Measurements from ENCODE around the gene ARSJ. TPM values are rescaled to one million over a fixed set of nuclear protein-coding genes. Genes with fewer than 3 reads are reported as not detected.

The ARSJ gene
- total and polyA plus RNA-seq, 8 donors, result 5.3 to 23.6 (median 7.5) TPM

- no peak for DNase-seq
- H3K4me3 ChIP-seq, result peak overlapping the region; percentile 48 to 54
- no peak for TF ChIP-seq CTCF (IDR thresholded peaks at IDR 0.05)
- H3K4me1 ChIP-seq, result peaks cover 4 to 15% of the 10 kb centered on the region in 2 donors
- peaks cover 0 to 29% of the 10 kb centered on the region in 2 donors for H3K27me3 ChIP-seq
- intact Hi-C loops (cut with DNase I), result no loop called here
- ATAC-seq, result no peak
- peak overlapping the region in 1 of 2 donors; percentile 94 for H3K27ac ChIP-seq
- H3K9me3 ChIP-seq, result no peaks in the 10 kb centered on the region
- H3K36me3 ChIP-seq, result no peaks in the 10 kb centered on the region
Observed at GRCh38 chr4:113978105-113978504, 1.3 kb downstream of the ARSJ start.

GRCh38 chr4:113977526-113977855, 2.0 kb downstream of the ARSJ start:
- no peak for ATAC-seq

DNA sequence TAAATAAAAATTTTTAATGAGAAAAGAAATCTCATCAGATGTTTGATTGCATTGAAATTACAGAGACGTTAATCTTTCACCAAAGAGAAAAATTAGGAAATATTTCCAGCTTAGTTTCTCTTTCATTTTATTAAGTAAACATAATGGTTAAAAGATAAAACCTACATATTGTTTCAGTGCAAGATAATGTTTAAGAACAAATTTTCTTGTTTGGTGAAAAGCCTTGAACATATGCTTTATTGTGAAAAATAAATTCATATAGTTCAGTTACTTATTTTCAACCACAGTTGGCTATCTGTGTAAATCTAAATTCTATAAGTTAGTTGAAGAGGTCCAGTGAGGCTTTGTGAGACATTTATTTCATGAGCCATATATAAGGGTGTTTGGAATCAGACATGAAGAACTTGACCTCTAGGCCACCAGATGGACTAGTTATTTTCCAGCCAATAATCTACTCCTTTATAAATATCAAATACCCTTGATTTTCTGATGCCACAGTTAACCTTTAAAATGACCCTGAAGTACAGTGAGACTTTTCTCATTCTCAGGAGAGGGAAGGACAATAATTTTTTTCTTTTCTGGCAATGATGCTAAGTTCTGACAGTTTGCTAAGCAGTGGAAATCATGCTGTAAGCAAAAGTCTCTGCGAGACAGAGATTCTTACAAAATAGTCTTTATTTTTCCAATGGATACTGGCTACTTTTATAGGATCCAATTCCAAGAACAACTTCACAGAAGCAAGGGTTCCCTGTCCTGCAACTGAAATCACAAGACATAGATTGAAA, 2.5 kb downstream of the ARSJ start:
- no peak for TF ChIP-seq CTCF (IDR thresholded peaks at IDR 0.05)
- Histone ChIP-seq H3K27me3 (peaks cover 0 to 29% of the 10 kb centered on the region in 2 donors), H3K4me3 (peak overlapping the region; percentile 48 to 54), H3K27ac (peak overlapping the region; percentile 39 to 94), H3K4me1 (peaks cover 7 to 15% of the 10 kb centered on the region in 2 donors), H3K36me3 (no peaks in the 10 kb centered on the region), H3K9me3 (no peaks in the 10 kb centered on the region)
- ATAC-seq (no peak), DNase-seq (no peak)
- intact Hi-C loops (cut with DNase I), result no loop called here

More at GRCh38 chr4:113977526-113977855, 2.0 kb downstream of the ARSJ start:
- Histone ChIP-seq H3K27me3 (peaks cover 0 to 29% of the 10 kb centered on the region in 2 donors), H3K4me1 (peaks cover 4 to 15% of the 10 kb centered on the region in 2 donors), H3K36me3 (no peaks in the 10 kb centered on the region), H3K27ac (peak overlapping the region; percentile 39 to 94), H3K9me3 (no peaks in the 10 kb centered on the region), H3K4me3 (peak overlapping the region; percentile 48 to 54)
- intact Hi-C loops (cut with DNase I), result no loop called here
- DNase-seq, result no peak
- TF ChIP-seq CTCF (IDR thresholded peaks at IDR 0.05), result no peak

DNA sequence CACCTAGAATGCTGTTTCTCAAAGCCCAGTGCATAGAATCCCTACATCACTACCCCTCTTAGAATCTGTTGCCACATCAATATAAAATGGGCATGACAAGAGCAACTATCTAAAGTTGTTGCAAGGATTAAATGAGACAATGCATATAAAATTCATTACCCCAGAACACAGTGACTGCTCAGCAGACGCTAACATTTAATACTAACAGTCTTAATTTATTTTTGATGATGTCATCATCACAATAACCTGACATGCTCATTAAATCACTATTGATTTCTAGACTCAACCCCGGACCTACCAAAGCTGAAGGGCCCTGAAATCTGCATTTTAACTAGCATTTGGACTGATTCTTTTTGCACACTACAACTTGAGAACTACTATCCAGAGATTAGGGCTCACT, 3.9 kb downstream of the ARSJ start:
- intact Hi-C loops (cut with DNase I), result no loop called here
- Histone ChIP-seq H3K36me3 (no peaks in the 10 kb centered on the region), H3K27ac (peak overlapping the region in 1 of 2 donors; percentile 20), H3K4me1 (peaks cover 7 to 12% of the 10 kb centered on the region in 2 donors), H3K4me3 (peak overlapping the region; percentile 48 to 54), H3K27me3 (peaks cover 0 to 25% of the 10 kb centered on the region in 2 donors), H3K9me3 (no peaks in the 10 kb centered on the region)
- TF ChIP-seq CTCF (IDR thresholded peaks at IDR 0.05), result no peak
- ATAC-seq, result no peak
- DNase-seq, result no peak

DNA sequence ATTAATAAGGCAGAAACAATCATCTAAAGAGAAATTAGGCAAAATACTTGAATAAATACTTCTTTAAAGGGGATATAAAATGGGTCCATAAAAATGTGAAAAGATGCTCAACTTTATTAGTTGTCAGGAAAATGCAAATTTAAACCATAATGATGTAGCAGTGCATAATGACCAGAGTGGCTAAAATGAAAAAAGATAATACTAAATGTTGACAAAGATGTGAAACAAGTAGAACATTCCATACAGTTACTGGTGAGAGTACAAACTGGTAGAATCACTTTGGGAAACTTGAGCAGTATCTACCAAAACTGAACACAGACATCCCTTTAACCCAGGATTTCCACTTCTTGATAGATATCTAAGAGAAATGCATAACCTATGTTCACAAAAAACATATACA, 5.0 kb downstream of the ARSJ start:
- no peaks in the 10 kb centered on the region for H3K9me3 ChIP-seq
- DNase-seq, result no peak

More for the DNA sequence above, 5.0 kb downstream of the ARSJ start:
- peaks cover 3 to 11% of the 10 kb centered on the region in 2 donors for H3K4me1 ChIP-seq
- no peak overlapping the region for H3K27ac ChIP-seq
- TF ChIP-seq CTCF (IDR thresholded peaks at IDR 0.05), result no peak
- no peak for ATAC-seq
- H3K36me3 ChIP-seq, result no peaks in the 10 kb centered on the region
- H3K27me3 ChIP-seq, result peaks cover 0 to 14% of the 10 kb centered on the region in 2 donors
- intact Hi-C loops (cut with DNase I), result no loop called here
- no peak overlapping the region for H3K4me3 ChIP-seq

Data from left lung (tissue), 10 donors.